GM18526 (cell line): ENCODE measurements around the gene ADORA1.

Experiments
- POLR2A ChIP-seq: IDR thresholded peaks from 3 replicates; pipeline ENCODE4 v1.6.1; 2011; ENCODE audit not compliant: insufficient read length; ENCODE audit errors: extremely low read depth

Gene ADORA1

DNA sequence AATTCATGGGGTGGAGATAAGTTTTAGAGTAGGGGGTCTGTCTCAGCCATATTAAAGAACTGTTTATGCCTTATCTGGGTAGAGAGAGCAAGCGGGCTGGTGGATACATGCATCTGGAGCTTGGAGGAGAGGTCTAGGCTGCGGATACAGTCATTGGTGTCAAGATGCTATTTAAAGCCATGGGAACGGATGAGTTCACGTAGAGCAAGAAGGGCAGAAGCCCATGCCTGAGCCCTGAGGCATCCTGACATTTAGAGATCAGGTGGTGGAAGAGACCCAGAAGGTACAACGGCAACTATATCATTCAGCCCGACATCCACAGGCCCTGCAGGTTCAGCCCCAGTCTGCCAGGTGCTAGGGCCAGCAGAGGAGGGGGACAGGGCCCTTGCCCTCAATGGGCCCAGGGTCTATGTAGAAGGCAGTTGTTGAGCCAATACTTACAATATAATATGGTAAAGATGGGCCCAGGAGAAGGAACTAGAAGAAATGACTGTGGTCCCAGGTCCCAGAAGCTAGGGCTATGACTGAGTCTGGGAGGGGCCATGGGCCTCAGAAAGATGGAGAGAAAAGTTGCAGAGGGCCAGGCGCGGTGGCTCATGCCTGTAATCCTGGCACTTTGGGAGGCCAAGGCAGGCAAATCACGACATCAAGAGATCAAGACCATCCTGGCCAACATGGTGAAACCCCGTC lies 74.1 kb downstream of the ADORA1 start:
- TF ChIP-seq POLR2A = no peak

DNA sequence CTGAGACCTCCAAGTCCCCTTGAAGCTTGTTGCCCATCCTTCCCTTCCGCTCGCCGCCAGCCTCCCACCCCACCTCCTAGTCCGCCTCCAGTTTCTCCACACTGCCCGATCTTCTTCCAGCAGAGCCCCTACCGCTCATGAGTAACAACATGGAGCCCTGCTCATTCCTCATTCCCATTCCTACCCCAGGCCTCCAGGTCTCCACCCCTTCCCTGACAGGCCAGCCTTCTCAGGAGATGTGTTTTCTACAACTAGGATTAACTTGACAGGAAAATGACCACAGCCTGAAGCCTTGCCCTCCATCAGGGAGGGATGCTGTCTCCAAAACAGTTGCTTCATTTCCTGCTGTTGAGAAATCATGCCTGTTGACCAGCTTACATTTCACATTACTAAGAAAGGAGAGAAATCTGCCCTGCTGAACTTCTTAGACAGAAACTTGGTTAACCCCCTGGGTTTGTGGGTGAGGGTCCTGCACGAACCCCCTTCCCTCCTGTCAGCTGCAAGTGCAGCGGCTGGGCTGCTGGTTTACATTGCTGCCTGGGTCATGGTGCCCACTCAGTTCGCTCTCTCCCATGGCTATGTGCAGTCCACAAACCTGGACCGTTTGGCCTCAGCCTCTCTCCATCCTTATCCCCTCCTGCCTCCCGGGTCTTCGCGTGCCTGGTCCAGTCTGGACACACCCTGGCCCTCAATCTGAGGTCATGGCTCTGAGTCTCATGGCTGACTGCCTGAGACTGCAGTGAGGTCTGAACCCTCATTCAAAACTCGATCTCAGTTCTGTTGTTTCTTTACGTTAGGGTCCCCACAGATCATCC lies 75.1 kb downstream of the ADORA1 start:
- no peak for TF ChIP-seq POLR2A

DNA sequence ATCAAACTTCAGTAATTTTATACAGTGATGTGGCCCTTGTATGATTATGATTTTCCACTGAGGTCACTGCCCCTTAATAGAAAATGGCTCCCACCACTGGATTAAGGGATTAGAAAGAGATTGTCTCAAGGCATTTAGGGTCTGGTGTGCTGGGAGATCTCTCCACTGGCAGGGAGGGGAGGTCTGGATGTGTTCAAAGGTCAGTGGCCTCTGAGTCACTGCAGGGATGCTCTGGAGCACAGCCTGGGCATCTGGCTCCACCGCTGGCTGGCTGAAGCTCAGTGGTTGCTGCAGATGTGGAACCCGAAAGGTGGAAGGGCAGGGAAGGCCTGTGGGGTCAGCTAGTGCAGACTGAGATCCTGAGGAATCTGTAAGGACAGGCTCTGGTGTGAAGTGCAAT lies 77.2 kb downstream of the ADORA1 start:
- TF ChIP-seq POLR2A = no peak

DNA sequence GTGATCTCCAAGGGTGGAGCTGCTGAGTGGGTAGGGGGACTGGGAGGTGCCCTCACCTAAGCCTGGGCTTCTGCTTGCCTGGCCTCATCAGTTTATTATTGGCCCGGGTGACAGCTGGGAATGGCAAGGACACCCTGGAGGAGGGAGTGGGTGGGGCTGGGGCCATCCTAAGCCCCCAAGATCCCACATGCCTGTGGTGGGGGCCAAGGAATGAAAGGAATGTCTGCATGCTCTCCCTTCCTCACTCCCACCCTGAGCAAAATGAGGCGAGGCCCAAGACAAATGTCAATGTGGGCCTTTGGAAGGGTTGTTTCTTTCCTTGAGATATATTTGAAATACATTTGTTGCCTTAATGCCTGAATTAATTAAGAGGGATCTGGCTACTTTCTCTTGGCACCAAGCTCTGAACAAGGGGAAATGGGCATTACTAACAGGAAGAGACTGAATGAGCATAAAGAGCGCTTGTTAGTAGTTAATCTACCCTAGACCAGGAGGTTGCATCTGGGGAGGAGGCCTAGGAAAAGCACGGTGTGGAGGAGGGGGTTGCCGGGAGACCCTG lies 78.7 kb downstream of the ADORA1 start:
- no peak for TF ChIP-seq POLR2A

DNA sequence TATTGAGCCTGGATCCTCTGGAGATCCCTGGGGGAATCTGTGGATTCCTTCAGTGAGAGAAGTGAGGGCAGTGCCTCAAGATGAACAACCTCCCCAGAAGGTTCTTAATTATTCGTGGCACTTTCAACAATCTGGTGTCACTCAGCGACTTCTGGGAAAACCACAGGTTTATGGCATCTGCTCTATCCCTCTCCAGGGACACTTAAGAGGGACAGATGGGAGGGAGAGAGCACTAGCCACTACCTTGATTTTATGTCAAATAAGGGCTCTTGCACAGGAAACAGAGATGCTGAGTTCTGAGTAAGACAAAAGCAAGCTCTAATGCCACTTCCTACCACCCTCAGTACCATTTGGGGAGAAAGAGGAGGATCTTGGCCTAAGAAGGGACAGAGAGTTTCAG lies 80.2 kb downstream of the ADORA1 start:
- no peak for TF ChIP-seq POLR2A

DNA sequence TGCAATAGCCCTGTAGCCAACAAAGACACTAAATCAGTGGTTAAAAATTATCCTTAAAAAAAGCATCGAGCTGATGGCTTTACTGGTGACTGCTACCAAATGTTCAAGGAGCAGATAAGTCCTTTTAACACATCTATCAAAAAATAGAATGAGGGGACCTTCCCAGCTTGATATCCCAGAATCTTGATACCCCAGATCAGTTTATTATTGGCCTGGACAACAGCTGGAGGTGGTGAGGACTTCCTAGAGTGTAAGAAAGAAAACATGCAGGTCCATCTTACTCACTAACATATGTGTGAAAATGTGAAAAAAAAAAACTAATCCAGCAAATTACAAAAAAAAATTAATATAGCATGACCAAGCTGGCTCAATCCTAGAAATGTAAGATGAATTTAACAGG lies 80.7 kb downstream of the ADORA1 start:
- TF ChIP-seq POLR2A = no peak

DNA sequence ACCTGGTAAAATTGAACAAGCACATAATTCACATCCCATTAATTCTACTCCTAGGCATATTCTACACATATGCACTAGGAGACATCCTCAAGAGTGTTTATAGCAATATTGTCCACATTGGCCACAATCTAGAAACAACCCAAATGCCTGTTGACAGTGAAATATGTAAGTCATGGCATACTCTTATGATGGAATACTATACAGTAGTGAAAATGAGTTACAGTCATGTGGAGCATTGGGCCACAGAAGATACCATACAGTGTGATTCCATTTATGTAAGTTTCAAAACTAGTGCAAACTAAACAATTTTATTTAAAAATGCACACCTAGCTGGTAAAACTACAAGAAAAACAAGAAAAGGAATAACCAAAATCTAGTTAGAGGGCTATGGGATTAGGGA lies 82.8 kb downstream of the ADORA1 start:
- TF ChIP-seq POLR2A = no peak

DNA sequence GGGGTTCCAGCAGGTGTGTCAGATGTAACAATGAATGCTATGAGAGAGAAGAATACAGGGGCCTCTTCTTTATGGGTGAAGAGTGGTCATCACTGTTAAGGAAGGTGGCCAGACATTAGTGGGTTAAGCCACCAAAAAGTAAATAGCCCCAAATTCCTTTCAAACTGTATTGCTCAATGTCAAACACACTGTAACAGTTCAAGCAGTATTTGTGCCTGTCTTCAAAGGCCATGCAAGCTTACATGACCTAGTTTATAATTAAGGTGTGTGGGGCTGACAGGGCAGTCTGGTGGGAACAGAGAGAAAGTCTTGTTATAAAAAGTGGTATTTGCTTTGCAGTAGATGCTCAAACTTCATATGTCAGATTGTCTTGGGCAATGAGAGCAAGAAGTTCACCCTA lies 83.5 kb downstream of the ADORA1 start:
- no peak for TF ChIP-seq POLR2A

DNA sequence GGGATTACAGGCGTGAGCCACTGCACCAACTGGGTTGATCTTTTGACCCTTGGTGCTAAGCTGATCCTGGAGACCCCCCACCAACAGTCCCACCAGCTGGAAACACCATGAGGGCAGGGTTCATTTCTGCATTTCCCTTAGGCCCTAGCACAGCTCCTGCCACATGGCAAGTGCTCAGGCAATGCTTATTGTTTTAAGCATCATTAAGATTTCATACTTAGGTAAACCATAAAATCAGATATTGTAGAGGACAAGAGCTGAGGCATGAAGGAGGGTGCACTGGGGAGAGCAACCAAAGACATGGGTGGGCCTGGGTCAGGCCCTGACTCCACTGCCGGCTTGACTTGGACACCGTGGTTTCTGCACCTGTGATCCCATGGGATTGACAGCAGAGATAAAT lies 84.3 kb downstream of the ADORA1 start:
- no peak for TF ChIP-seq POLR2A

DNA sequence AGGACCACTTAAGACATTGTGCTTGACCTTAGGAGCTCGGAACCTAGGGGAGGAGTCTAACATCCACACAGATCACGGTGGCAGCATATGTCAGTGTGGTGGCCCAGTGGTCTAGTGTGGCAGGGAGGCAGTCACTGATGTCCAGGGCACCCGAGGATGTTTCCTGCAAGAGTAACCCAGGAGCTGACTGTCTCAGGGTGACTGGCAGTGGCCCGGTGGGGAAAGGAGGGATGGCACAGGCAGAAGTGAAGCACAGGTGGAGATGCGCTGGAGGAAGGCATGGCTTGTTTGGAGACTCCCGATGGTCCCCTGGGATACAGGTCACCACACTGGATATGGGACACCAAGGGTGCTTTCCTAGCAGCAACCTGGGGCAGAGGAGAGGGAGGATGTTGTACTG lies 85.6 kb downstream of the ADORA1 start:
- TF ChIP-seq POLR2A = no peak

DNA sequence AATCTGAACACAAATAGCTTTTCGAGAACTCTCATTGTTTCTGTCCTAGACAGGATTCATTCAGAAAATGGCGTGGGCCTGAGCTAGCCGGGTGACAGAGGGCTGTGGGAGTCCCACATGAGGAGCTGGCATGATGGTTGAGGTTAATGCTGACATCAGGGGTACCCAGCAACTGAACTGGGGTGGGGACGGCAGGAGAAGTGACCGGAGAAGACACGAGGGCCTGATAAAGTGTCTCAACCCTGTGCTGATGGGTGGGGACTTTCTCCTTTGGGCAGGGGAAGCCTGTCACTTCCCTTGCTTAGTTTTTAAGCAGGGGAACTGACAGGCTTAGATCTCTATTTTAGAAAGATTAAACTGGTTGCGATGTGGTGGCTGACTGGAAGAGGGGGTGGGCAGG lies 87.3 kb downstream of the ADORA1 start:
- no peak for TF ChIP-seq POLR2A

DNA sequence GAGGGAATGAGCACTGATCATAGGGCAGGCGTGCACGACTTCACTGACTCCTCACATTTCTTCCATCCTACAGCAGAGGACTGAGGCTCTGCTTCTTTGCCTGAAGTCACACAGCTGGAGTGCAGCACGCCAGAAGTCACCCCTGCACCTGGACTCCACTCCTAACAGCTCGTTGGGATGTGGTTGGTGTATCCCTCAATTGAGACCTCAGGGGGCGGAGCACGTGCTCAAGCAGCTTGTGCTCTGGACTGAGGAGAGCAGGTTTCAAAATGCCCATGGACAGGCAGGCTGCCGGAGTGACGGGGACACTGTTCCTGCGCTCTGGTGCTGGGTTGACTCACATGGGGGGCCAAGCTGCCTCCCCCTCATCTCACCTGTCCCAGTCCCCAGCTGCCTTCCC lies 88.0 kb downstream of the ADORA1 start:
- no peak for TF ChIP-seq POLR2A

DNA sequence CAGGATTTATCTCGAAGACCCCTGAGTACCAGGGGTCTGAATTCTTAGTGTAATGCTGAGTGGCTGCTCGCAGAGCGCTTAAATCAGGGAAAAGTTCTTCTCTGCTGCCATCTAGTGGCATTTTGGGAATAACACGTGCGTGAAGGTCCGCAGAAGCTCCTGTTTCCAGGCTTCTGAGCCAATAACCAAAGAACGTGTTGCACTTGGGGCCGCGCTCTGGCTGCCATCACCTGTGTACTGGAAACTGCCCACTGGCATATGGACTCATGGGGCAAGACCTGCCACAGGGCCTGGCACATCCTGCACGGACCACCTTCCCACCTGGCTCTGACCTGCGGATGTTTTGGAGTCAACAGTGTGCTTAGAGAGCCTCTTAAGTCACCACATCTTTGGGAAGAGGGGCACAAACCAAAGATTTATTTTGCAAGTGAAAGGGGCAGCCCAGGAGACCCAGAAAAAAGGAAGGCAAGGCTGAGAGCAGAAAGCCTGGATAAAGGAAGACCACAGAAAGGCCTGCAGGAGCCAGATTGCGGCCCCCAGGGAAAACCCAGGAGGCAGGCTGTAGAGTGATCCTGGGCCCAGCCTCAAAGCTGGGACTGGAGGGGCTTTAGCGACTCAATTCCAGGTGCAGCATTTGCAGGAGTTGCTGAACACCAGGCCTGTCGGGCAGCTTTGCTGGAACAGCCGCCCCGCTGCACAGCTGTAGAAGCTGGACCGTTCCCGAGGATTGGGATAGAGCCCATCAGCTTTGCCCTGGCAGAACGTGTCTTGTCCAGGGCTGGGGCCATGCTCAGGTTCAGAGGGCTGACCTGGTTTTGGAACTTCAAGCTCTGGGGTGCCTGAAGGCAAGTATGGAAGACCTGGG lies 89.0 kb downstream of the ADORA1 start:
- no peak for TF ChIP-seq POLR2A
